CD1c-positive myeloid dendritic cell (primary cell): Measurements from ENCODE around the gene MC1R.
"Not testable (repeated sequence)": the region's sequence is repeated elsewhere in the genome, so short reads cannot be mapped to it uniquely, and the experiment has no call there.

Source experiments
- DNase-seq: peaks from one replicate; pipeline ENCODE4 v3.0.0-alpha.2; 2016; ENCODE audit errors: extremely low spot score

Gene MC1R

DNA sequence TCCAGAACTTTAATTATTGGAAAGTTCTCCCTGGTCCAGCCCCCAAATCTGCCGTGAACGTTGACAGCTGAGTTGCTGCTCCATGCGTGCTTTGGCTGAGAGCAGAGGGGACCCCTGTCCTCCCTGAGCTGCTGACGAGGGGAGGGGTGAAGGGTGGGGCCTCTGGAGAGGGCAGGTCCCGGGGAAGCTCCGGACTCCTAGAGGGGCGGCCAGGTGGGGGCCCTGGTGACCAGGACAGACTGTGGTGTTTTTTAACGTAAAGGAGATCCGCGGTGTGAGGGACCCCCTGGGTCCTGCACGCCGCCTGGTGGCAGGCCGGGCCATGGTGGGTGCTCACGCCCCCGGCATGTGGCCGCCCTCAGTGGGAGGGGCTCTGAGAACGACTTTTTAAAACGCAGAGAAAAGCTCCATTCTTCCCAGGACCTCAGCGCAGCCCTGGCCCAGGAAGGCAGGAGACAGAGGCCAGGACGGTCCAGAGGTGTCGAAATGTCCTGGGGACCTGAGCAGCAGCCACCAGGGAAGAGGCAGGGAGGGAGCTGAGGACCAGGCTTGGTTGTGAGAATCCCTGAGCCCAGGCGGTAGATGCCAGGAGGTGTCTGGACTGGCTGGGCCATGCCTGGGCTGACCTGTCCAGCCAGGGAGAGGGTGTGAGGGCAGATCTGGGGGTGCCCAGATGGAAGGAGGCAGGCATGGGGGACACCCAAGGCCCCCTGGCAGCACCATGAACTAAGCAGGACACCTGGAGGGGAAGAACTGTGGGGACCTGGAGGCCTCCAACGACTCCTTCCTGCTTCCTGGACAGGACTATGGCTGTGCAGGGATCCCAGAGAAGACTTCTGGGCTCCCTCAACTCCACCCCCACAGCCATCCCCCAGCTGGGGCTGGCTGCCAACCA is at the start of gene MC1R:
Gene MC1R, plus strand, starts transcription at position 410 of the 895 bp plus-strand sequence. Its CDS starts 397 bp downstream, at position 807.
- DNase-seq: no peak

DNA sequence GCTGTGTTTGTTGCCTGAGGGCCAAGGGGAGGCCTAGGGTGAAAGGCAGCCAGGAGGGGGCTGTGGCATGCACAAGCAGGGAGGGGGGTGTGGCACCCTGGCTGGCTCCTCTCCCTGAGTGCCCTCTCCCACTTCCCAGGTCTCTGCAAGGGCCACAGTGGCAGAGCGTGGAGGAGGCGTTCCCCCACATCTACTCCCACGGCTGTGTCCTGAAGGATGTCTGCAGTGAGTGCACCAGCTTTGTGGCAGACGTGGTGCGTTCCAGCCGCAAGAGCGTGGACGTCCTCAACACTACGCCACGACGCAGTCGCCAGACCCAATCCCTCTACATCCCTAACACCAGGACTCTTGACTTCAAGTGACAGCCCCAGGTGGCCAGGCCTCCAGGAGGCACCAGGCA is 48.8 kb upstream of the MC1R start:
- DNase-seq: no peak

DNA sequence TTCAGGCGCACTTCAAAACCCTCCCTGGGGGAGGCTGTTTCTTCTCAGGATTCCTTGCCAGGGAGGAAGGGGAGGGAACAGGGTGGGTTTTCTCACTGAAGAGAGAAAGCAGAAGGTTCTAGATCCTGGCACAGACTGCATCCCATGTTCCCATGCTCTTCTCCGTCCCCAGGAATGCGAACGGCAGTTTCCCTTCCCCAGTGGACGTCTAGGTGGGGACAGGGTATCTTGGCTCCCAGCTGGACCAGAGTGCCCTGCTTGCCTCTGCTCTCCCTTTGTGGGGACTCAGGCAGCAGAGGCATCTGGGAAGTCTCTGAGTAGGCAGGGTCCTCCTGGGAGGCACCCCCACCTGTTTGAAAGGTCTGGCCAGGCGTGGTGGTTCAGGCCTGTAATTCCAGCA is 48.2 kb upstream of the MC1R start:
- no peak for DNase-seq

DNA sequence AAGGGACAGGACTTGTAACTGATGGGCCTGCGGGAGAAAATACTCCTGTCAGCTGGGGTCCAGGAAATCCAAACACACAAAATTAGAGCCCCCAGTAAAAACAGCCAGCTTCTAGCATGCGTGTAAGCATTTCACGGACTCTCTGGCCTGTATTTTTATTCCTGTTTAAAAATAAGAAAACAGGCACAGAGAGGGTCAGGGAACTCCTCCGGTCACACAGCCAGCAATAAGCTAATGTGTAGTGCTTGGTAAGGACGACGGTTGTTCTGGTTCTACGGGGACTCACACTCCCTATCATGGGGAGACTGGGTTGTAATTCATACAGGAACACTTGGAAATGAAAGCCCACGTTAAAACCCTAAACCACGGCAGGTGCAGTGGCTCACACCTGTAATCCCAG is 46.8 kb upstream of the MC1R start:
- DNase-seq: no peak

DNA sequence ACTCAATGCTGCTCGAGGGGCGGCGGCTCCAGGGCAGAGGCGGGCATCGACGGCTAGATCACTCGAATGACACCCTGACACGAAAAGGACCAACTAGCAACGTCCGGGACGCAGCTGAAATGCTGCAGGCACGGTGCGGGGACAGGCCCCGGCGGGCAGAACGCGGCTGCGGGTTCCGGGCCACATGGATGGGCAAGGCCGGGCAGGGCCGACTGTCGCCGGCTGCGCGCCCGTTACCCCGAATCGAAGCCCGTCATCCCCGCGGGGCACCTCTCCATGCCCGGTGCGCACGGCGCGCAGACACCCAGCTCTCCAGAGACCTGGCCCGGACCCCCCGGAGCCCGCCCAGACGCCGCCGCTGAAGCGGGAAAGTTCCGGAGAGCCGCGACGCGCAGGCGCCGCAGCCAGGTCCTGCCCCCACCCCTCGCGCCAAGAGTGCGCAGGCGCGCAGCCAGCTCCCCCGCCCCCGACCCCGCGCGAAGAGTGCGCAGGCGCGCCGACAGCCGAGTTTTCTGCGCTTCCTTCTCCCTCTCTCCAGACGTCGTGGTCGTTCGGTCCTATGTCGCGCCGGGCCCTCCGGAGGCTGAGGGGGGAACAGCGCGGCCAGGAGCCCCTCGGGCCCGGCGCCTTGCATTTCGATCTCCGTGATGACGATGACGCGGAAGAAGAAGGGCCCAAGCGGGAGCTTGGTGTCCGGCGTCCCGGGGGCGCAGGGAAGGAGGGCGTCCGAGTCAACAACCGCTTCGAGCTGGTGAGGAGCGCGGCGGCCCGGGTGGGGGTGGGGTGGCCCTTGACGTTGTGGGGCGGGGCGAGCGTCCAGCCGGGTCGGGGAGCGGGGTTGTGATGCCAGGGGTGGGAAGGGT is 45.3 kb upstream of the MC1R start, which contains the start of gene TCF25:
Gene TCF25, plus strand, starts transcription at position 484 of the 863 bp plus-strand sequence. Its CDS starts 76 bp downstream, at position 560.
- peak; percentile 95 for DNase-seq

DNA sequence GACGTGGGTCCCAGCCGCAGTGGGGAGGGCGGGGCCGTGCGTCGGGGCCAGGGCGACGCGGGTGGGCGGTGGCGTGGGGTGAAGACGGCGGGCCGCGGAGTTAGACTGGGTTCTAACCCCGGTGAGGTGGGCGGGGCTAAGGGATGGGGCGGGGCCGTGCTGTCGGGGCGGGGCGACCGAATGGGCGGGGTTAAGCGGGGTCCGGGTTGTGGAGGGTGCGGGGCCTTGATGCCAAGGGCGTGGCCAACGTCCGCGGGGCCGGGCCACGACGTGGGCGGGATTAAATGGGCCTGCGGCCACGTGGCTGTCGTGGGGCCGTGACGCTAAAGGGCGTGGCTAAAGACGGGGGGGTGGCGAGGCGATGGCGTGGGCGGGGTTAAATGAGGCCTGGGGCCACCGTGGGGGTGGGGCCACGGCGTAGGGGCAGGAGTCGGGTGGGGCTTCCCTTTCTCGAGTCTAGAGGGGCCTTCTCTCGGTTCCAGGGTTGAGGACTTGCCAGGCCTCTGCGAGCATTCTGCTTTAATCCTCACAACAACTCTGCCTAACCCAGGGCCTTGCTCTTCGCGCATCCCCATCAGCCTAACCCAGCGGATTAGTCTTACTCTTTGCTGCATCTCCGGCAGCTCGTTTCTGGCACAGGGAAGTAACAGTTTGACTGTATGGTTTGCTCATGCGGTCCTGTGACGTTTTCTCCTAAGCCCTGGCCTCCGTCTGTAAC is 44.5 kb upstream of the MC1R start:
- DNase-seq: peak; percentile 98

DNA sequence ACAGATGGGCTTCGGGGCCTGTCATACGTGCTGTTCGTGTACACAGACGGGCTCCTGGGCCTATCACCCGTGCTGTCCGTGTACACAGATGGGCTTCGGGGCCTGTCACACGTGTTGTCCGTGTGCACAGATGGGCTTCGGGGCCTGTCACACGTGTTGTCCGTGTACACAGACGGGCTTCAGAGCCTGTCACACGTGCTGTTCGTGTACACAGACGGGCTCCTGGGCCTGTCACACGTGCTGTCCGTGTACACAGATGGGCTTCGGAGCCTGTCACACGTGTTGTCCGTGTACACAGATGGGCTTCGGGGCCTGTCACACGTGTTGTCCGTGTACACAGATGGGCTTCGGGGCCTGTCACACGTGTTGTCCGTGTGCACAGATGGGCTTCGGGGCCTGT is 39.5 kb upstream of the MC1R start:
- DNase-seq: not testable (repeated sequence)

DNA sequence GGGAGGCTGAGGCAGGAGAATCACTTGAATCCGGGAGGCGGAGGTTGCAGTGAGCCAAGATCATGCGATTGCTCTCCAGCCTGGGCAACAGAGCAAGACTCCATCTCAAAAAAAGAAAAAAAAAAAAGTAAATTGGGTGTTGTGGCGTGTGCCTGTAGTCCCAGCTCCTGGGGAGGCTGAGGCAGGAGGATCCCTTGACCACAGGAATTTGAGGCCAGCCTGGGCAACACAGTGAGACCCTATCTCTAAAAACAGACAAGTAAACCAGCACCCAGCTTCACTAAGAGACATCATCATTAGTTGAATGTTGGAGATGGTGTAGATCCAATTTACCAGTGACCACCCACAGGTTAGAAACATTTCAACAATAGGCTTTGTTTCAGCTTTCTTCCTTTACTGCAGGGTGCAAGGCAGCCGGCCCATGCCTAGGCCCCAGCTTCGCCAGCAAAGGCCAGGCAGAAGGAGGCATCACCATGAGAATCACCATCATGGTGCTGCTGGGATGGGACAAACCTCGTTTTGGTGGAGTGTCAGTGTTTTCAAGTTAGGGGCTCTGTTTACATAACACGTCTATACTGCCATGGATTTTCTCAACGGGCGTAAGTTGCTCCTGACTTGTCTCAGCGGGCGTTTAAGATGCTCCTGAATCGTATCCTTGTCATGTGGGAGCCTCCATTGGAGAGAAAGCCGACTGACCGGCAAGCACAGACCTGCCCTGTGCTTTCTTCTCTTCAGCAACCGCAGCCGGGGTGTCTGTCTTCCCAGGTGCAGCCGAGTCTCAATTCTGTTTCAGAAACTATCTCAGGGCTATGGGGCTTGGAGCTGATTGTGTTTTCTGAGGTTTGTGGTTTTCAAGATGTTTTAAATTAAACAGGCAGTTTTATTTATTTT is 37.9 kb upstream of the MC1R start:
- no peak for DNase-seq

DNA sequence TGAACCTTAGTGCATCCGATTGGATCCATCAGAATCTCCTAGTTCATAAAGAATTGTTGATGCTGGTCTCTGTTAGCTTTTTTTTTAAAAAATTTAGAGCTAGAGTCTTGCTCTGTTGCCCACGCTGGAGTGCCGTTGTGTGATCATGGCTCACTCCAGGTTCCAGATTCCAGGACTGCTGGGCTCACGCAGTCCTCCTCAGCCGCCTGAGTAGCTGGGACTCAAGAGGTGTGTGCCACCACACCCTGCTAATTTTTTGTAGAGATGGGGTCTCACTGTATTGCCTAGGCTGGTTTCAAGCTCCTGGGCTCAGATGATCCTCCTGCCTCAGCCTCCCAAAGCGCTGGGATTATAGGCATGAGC is 37.3 kb upstream of the MC1R start:
- no peak for DNase-seq

DNA sequence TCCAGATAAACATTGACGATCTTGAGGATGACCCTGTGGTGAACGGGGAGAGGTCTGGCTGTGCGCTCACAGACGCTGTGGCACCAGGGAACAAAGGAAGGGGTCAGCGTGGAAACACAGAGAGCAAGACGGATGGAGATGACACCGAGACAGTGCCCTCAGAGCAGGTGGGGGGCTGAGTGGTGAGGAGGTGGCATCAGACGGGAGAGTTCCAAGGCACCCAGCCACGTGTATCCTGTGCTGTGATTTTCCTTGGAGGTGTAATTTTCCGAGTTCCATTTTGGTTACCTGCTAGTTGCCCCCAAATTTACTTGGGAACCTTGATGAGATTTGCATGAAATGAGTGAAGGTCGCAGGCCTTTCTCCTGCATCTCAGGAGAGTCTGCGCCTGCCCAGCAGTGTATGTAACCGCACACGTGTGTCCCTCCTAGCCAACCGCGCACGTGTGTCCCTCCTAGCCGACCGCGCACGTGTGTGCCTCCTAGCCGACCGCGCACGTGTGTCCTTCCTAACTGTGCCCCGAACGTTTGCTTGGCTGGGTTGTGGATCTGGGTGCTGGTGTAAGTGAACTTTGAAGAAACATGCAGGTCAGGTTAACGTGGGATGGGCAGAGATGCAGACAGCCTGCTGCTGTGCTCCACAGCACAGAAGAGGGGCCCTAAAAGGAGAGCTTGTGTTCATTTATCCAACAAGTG is 35.2 kb upstream of the MC1R start:
- DNase-seq: no peak

DNA sequence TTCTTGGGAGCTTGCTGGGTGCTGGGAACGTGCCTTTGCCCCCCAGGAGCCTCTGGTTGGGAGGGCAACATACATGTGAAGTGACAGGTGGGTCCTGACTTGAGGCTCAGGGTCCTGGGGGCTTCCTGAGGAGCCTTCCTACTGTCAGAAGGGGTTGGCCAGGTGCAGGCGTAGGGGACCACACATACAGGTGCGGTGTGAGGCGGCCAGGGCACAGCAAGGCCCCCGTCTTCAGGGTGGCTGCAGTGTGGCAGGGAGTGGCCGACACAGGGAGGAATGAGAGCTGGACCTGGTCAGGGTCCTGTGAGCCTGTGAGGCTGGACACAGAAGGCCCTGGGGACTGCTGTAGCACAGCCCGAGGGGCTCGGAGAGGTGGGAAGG is 34.6 kb upstream of the MC1R start:
- no peak for DNase-seq

DNA sequence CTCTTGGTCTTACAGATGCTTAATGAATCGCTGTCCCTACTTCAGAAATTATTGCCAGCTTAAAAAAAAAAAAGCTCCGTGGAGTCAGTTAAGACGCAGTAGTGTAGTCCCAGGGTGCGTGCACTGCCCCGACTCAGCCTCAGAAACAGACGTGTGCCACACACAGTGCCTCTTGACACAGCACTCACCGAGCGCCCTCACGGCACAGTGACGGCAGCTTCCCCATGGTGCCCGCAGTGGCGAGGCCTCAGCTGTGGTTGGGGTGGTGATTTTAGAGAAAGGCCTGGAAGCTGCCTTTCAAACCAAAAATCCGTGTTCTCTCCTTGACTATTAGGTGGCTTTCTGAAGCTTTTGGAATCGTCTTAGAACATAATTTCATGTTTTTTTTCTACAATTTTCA is 31.4 kb upstream of the MC1R start:
- DNase-seq: no peak

DNA sequence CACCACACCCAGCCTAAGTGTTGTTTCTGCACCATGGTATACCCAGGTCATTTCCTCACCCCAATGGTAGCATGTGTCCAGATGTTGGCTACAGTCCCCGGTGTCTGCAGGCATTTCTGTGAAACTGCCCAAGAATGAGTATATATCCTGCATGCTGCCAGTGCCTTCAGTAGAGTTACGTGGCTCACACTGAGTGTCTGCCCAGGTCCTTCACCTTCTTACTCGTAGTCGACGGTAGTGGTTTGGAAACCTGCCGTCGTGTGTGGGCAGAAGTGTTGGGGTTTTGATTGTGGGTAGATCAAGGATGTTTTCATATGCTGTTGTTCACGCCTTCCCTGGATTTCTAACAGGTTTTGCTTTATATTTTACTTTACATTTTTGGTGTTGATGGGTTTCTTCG is 28.5 kb upstream of the MC1R start:
- DNase-seq: no peak

DNA sequence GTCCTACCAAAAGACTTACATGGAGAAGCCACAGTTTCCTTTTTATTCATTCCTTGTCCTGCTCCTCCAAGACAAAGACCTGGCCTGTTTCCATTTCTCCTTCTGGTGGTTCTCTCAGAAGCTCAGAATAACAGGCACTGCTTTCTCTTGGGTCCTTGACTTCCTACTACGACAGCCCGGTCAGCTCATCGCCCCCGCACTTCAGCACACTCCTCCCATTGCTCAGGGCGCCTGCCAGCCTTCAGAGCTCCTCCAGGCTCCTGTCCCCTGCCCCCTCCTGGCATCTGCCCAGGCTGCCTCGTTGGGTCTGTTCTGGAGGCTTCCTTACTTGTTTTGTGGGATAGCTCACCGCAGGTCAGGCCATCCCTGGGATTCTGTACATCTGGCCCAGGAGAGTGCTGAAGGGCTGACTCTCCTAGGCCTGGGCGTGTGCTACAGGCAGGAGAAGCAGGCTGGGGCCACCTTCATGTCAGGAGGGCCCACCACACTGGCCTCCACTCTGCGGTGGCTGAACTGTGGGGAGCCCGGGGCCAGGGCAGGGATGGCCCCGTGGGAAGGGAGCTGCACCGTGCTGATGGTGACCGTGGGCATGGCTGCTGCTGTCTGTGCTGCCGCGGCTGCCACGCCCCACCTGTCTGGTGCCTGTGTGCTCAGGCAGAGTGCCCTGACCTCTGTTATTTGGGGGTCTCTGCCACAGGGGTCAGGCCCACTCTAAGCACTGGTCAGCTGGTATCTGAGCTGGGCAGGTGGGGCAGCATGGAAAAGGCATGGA is 27.6 kb upstream of the MC1R start:
- DNase-seq: no peak

DNA sequence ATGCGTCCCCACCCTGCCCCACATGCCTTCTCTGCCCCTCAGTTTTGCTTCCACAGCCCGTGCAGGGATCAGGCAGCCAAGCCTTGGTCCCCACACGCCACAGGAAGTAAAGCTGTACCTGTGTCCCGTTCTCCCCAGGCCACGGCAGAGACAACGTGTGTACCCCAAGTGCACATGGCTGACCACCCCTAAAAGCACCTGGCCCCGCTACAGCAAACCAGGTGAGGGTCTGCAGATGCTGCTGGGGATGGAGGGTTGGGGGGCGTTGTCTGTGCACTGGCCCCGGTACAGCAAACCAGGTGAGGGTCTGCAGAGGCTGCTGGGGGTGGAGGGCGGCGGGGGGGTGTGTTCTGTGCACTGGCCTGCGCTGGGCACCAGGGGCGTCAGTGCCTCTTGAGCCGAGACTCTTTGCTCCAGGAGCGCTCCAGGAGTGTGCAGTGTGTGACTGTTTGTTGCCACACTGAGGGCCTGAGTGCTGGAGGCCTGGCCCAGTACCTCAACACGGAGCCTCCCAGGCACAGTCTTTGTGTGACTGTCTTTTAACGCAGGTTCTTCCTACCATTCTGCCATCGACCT is 26.5 kb upstream of the MC1R start:
- DNase-seq: no peak

DNA sequence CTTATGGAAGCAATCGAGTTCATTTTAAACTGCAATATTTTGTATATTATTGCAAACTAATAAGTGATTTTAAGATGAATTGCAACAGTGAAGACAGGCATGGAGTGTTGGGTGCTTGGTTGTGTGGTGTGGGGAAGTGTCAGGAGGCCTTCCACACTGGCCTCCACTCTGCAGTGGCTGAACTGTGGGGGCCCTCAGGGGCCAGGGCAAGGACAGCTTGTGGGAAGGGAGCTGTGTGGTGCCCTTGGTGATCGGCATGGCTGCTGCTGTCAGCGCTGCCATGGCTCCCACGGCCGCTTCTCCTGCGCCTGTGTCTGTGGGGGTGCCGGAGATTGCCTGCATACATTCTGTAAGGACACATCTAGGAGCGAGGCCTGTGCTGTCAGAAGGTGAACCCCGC is 26.0 kb upstream of the MC1R start:
- DNase-seq: no peak

DNA sequence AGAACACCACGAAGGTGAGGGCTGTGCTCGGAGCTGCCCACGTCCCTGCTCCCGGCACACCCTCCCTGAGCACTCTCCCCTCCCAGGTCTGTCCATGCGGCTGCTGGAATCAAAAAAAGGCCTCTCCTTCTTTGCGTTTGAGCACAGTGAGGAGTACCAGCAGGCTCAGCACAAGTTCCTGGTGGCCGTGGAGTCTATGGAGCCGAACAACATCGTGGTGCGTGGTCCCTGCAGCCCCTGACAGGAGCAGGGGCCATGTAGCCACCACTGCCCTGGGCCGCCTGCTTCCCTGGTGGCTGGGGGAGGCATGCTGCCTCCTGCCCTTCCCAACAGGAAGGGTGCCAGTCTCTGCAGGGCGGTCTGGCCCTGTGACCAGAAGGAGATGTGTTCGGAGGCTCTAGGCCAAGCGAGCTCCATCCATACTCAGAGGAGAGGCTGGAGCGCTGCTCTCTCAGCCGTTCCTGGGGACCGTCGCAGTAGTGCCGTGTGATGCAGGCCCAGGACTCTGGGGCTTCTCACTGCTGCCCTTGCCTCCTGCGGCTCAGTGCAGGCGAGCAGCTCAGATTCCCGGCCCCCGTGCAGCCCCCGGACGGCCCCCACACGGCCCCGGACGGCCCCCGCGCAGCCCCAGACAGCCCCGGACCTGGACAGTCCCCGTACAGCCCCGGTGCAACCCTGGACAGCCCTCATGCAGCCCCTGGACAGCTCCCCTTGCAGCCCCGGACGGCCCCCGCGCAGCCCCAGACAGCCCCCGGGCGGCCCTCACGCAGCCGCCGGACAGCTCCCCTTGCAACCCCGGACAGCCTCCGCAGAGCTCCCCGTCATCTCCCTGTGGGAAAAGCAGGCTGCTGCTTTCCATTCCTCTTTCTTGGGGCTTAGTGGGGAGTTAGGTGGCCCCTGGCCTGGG is 24.8 kb upstream of the MC1R start:
- no peak for DNase-seq

DNA sequence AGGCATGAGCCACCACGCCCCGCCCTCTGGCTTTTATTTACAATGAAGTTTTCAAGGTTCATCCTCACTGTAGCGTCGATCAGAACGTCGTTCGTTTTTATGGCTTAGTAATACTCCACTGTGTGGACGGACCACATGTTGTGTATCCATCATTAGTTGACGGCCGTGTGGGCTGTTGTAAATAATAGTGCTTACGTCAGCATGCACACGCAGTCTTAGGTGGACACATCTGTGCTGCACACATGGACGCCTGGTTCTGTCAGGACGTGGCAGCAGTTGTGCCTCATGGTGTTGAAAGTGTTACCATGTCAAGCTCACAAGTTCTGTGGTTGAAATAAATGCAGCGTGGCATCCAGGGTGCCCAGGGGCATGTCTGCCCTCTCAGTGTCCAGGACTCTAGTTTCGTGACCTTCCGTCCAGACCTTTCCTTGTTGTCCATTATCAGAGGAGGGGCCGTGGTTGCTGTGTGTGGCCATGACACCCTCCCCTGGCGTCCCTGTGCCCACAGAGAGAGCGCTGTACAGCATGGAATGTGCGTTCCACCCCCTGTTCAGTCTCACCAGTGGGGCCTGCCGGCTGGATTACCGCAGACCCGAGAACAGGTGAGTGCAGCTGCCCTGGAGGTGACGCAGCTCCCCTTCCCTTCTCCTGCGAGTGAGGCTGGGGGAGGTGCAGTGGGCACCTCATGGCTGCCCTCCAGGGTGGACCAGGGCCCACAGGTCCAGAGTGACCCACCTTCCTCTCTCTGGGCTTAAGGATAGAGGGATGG is 23.0 kb upstream of the MC1R start:
- DNase-seq: no peak
